GM23338 (cell line): Measurements from ENCODE around the gene CADPS2. TPM values are rescaled to one million over a fixed set of nuclear protein-coding genes. Genes with fewer than 3 reads are reported as not detected.
A peak's percentile ranks its signal among the peaks of the same experiment; 100 is the strongest.

Experiments used
- ATAC-seq: fragments of 200-7000 bp; cut with Tn5 transposase; 3 replicates; pipeline ENCODE4 v1.9.1; 2020
- DNase-seq: peaks from one replicate; pipeline ENCODE4 v3.0.0-alpha.2; 2015; ENCODE audit warnings: low spot score
- H2AFZ ChIP-seq: fragments of 200-600 bp; sonication (generic); 2 replicates; pipeline ENCODE4 v1.8.0; 2016; ENCODE audit warnings: antibody characterized with exemption, mild to moderate bottlenecking, moderate library complexity
- H3F3A ChIP-seq: fragments of 200-600 bp; sonication (generic); replicated peaks from 2 replicates; pipeline ENCODE4 v1.8.0; 2017; ENCODE audit warnings: antibody characterized with exemption, mixed run types, low read depth
- H3K27ac ChIP-seq: fragments of 200-600 bp; sonication (generic); 2 replicates; pipeline ENCODE4 v1.6.1; 2016; ENCODE audit warnings: low read depth
- H3K27me3 ChIP-seq: fragments of 200-600 bp; sonication (generic); 2 replicates; pipeline ENCODE4 v1.8.0; 2016; ENCODE audit warnings: mild to moderate bottlenecking, mixed run types, moderate library complexity; ENCODE audit not compliant: insufficient read depth
- H3K36me3 ChIP-seq: fragments of 200-600 bp; sonication (generic); 2 replicates; pipeline ENCODE4 v1.8.0; 2016; ENCODE audit warnings: mild to moderate bottlenecking; ENCODE audit not compliant: insufficient read depth
- H3K4me1 ChIP-seq: fragments of 200-600 bp; sonication (generic); 2 replicates; pipeline ENCODE4 v1.8.0; 2016; ENCODE audit warnings: mild to moderate bottlenecking, moderate library complexity; ENCODE audit not compliant: insufficient read depth
- H3K4me2 ChIP-seq: fragments of 200-600 bp; sonication (generic); 2 replicates; pipeline ENCODE4 v1.7.1; 2017; ENCODE audit warnings: mixed run types
- H3K4me3 ChIP-seq: fragments of 200-600 bp; sonication (generic); 2 replicates; pipeline ENCODE4 v1.6.1; 2016; ENCODE audit warnings: mixed run types
- H3K79me2 ChIP-seq: fragments of 200-600 bp; sonication (generic); replicated peaks from 2 replicates; pipeline ENCODE4 v1.8.0; 2017; ENCODE audit warnings: mild to moderate bottlenecking; ENCODE audit not compliant: insufficient read depth
- H3K9me2 ChIP-seq: fragments of 200-600 bp; sonication (generic); 2 replicates; pipeline ENCODE4 v1.8.0; 2017; ENCODE audit not compliant: insufficient read depth
- H4K20me1 ChIP-seq: fragments of 200-600 bp; sonication (generic); replicated peaks from 2 replicates; pipeline ENCODE4 v1.8.0; 2017; ENCODE audit warnings: mild to moderate bottlenecking; ENCODE audit not compliant: insufficient read depth
- H3K27ac Mint-ChIP-seq: 2 replicates; pipeline ENCODE4 v1.8.0; 2020; ENCODE audit warnings: inconsistent platforms, mild to moderate bottlenecking, moderate library complexity, mixed read lengths
- H3K27me3 Mint-ChIP-seq: 3 replicates; pipeline ENCODE4 v1.8.0; 2022; ENCODE audit warnings: low read depth, mild to moderate bottlenecking, moderate library complexity, mixed read lengths, inconsistent platforms; ENCODE audit not compliant: insufficient read depth, poor library complexity
- H3K36me3 Mint-ChIP-seq: 3 replicates; pipeline ENCODE4 v1.8.0; 2021; ENCODE audit warnings: low read depth, mild to moderate bottlenecking, inconsistent platforms, moderate library complexity, mixed read lengths
- H3K4me1 Mint-ChIP-seq: 3 replicates; pipeline ENCODE4 v1.8.0; 2020; ENCODE audit warnings: mild to moderate bottlenecking, inconsistent platforms, mixed read lengths
- H3K4me3 Mint-ChIP-seq: 3 replicates; pipeline ENCODE4 v1.8.0; 2021; ENCODE audit warnings: moderate library complexity, mild to moderate bottlenecking, inconsistent platforms, mixed read lengths
- H3K9me3 Mint-ChIP-seq: 3 replicates; pipeline ENCODE4 v1.8.0; 2020; ENCODE audit warnings: moderate library complexity, mild to moderate bottlenecking, inconsistent platforms, mixed read lengths
- CTCF ChIP-seq, 2 experiments: fragments of 200-600 bp in 1 of 2; sonication (generic) in 1 of 2; conservative IDR thresholded peaks; 2 replicates each; pipeline versions ENCODE4 v1.5.1 to v1.6.1; 2016 to 2017; ENCODE audit warnings: antibody characterized with exemption in 2 of 2, low read depth in 2 of 2, mild to moderate bottlenecking in 2 of 2, moderate library complexity in 1 of 2
- ETS1 ChIP-seq: IDR thresholded peaks from 2 replicates; pipeline ENCODE4 v1.6.1; 2016; ENCODE audit warnings: antibody characterized with exemption
- EZH2phosphoT487 ChIP-seq: fragments of 200-600 bp; sonication (generic); IDR thresholded peaks from one replicate; pipeline ENCODE4 v1.8.1; 2018; ENCODE audit warnings: antibody characterized with exemption; ENCODE audit not compliant: unreplicated experiment
- JUNB ChIP-seq: IDR thresholded peaks from one replicate; pipeline ENCODE4 v1.6.1; 2016; ENCODE audit warnings: antibody characterized with exemption; ENCODE audit not compliant: unreplicated experiment
- NANOG ChIP-seq: IDR thresholded peaks from 2 replicates; pipeline ENCODE4 v1.6.1; 2016; ENCODE audit warnings: antibody characterized with exemption, borderline replicate concordance
- POLR2AphosphoS5 ChIP-seq: IDR thresholded peaks from 2 replicates; pipeline ENCODE4 v1.6.1; 2016; ENCODE audit warnings: antibody characterized with exemption, low read depth
- REST ChIP-seq: IDR thresholded peaks from one replicate; pipeline ENCODE4 v1.6.1; 2018; ENCODE audit warnings: antibody characterized with exemption; ENCODE audit not compliant: unreplicated experiment
- STAT1 ChIP-seq: IDR thresholded peaks from one replicate; pipeline ENCODE4 v1.6.1; 2016; ENCODE audit warnings: antibody characterized with exemption; ENCODE audit not compliant: unreplicated experiment
- ZNF462 ChIP-seq: fragments of 250-450 bp; sonication (Bioruptor Pico); IDR thresholded peaks from 2 replicates; pipeline ENCODE4 v1.5.0; 2020; ENCODE audit warnings: mild to moderate bottlenecking, moderate library complexity
- polyA plus RNA-seq: library from polyadenylated mRNA; unstranded; fragments of >200 nt; fragmentation: Nextera tagmentation; extraction: Ambion mirVana; gene quantifications from 2 replicates; pipeline ENCODE4 v1.2.1, GENCODE V29; 2016
- total RNA-seq: library from RNA; depleted of rRNA; stranded (reverse); fragments of >200 nt; shearing (Covaris generic); gene quantifications from 2 replicates; pipeline ENCODE4 v1.2.3, GENCODE V29; 2014

CADPS2 gene
- total and polyA plus RNA-seq, 2 experiments from 2014 or later, result 16.3 to 36.9 TPM

GRCh38 chr7:122889116-122889515, 2.9 kb upstream of the CADPS2 start:
- Histone ChIP-seq H3K27ac (no peak overlapping the region), H3K36me3 (no peaks in the 10 kb centered on the region), H3K79me2 (peaks cover 14% of the 10 kb centered on the region), H3K4me3 (no peak overlapping the region), H3K9me2 (no peaks in the 10 kb centered on the region), H3K4me1 (peaks cover 21% of the 10 kb centered on the region), H2AFZ (no peak overlapping the region), H3K27me3 (peaks cover 40% of the 10 kb centered on the region), H4K20me1 (peaks cover 10% of the 10 kb centered on the region; the same call in 1 of the 2 replicates), H3F3A (no peaks in the 10 kb centered on the region), H3K4me2 (no peak overlapping the region)
- Mint-ChIP-seq H3K36me3 (no peaks in the 10 kb centered on the region), H3K27me3 (peaks cover 16% of the 10 kb centered on the region), H3K27ac (no peak overlapping the region), H3K4me1 (peaks cover 16% of the 10 kb centered on the region), H3K4me3 (no peak overlapping the region), H3K9me3 (no peaks in the 10 kb centered on the region)
- TF ChIP-seq STAT1 (no peak), EZH2phosphoT487 (no peak)
- ATAC-seq (no peak), DNase-seq (no peak)

- Histone ChIP-seq H3K27me3 (peaks cover 40% of the 10 kb centered on the region), H4K20me1 (peaks cover 11% of the 10 kb centered on the region; the same call in 1 of the 2 replicates), H3K79me2 (peaks cover 26% of the 10 kb centered on the region), H2AFZ (no peak overlapping the region), H3K36me3 (no peaks in the 10 kb centered on the region), H3F3A (no peaks in the 10 kb centered on the region), H3K4me3 (no peak overlapping the region), H3K27ac (no peak overlapping the region), H3K9me2 (no peaks in the 10 kb centered on the region), H3K4me1 (peaks cover 34% of the 10 kb centered on the region), H3K4me2 (peak overlapping the region; percentile 96; the same call in 1 of the 2 replicates)
- Mint-ChIP-seq H3K4me1 (peaks cover 25% of the 10 kb centered on the region), H3K4me3 (peak overlapping the region; percentile 86), H3K9me3 (no peaks in the 10 kb centered on the region), H3K27ac (no peak overlapping the region), H3K36me3 (no peaks in the 10 kb centered on the region), H3K27me3 (peaks cover 16% of the 10 kb centered on the region)
- no peak for DNase-seq
- ATAC-seq, result no peak
- TF ChIP-seq POLR2AphosphoS5, result no peak
- TF ChIP-seq ZNF462, result no peak
- TF ChIP-seq NANOG, result no peak
- TF ChIP-seq JUNB, result no peak
- no peak for TF ChIP-seq CTCF (conservative IDR thresholded peaks at IDR 0.05; ENCODE audit: low read depth in 2 of 2)
- no peak for TF ChIP-seq REST
- no peak for TF ChIP-seq ETS1
- no peak for TF ChIP-seq EZH2phosphoT487
- TF ChIP-seq STAT1, result no peak
Observed at GRCh38 chr7:122887848-122888247, 1.6 kb upstream of the CADPS2 start.
